A673 (cell line): Measurements from ENCODE around the gene MCM3. TPM values are rescaled to one million over a fixed set of nuclear protein-coding genes. Genes with fewer than 3 reads are reported as not detected.

Source experiments
- BruUV-seq: library from RNA; stranded (reverse); fragments of 400-500 nt; replicated peaks from 2 replicates; lab custom pipeline; 2021; lab: Mats Ljungman, UMichigan
- CTCF ChIA-PET: fragments of 300-600 bp; sonication (Branson Sonifier 250); formaldehyde crosslinking; loops from one replicate; lab custom pipeline; 2022; ENCODE audit warnings: antibody characterized with exemption; lab: Charles Lee
- POLR2A ChIA-PET: fragments of 300-600 bp; sonication (Branson Sonifier 250); formaldehyde crosslinking; loops from one replicate; lab custom pipeline; 2022; ENCODE audit warnings: antibody characterized with exemption; ENCODE audit not compliant: low non-redundant PET; lab: Charles Lee
- DNase-seq: peaks from one replicate; pipeline ENCODE4 v3.0.0-alpha.2; 2015; ENCODE audit warnings: low spot score
- H3K27ac ChIP-seq: fragments of 200-600 bp; sonication (generic); 2 replicates; pipeline ENCODE4 v1.5.1; 2016; ENCODE audit warnings: mixed run types, low read depth, mild to moderate bottlenecking, mixed read lengths, antibody characterized with exemption, low read length; ENCODE audit not compliant: poor library complexity, severe bottlenecking
- H3K27me3 ChIP-seq: fragments of 200-600 bp; sonication (generic); replicated peaks from 2 replicates; pipeline ENCODE4 v1.6.1; 2017; ENCODE audit warnings: mixed run types, low read depth, mild to moderate bottlenecking, mixed read lengths, antibody characterized with exemption, low read length; ENCODE audit not compliant: insufficient read depth, poor library complexity
- H3K36me3 ChIP-seq: fragments of 200-600 bp; sonication (generic); 2 replicates; pipeline ENCODE4 v1.6.1; 2016; ENCODE audit warnings: mixed run types, mild to moderate bottlenecking, mixed read lengths, antibody characterized with exemption, low read length; ENCODE audit not compliant: insufficient read depth, poor library complexity, severe bottlenecking
- H3K4me1 ChIP-seq: fragments of 200-600 bp; sonication (generic); 2 replicates; pipeline ENCODE4 v1.6.1; 2017; ENCODE audit warnings: mixed run types, mild to moderate bottlenecking, mixed read lengths, antibody characterized with exemption, low read length; ENCODE audit not compliant: insufficient read depth, poor library complexity, severe bottlenecking
- H3K4me3 ChIP-seq: fragments of 200-600 bp; sonication (generic); 2 replicates; pipeline ENCODE4 v1.5.1; 2016; ENCODE audit warnings: low read depth, mixed run types, mild to moderate bottlenecking, mixed read lengths, low read length; ENCODE audit not compliant: poor library complexity, severe bottlenecking
- H3K9me3 ChIP-seq: fragments of 200-600 bp; sonication (generic); 2 replicates; pipeline ENCODE4 v1.6.1; 2016; ENCODE audit warnings: mixed run types, low read depth, mild to moderate bottlenecking, mixed read lengths, antibody characterized with exemption, low read length; ENCODE audit not compliant: poor library complexity, severe bottlenecking
- CTCF ChIP-seq: fragments of 300-800, 200-600 bp; sonication (generic); conservative IDR thresholded peaks from 2 replicates; pipeline ENCODE4 v1.5.1; 2017; ENCODE audit warnings: low read depth, mild to moderate bottlenecking, antibody characterized with exemption, low read length, moderate library complexity, mixed read lengths
- EZH2 ChIP-seq: fragments of 200-600 bp; sonication (generic); IDR thresholded peaks from 2 replicates; pipeline ENCODE4 v1.6.1; 2017; ENCODE audit warnings: borderline replicate concordance, low read depth, mild to moderate bottlenecking, mixed read lengths, antibody characterized with exemption, low read length; ENCODE audit not compliant: poor library complexity, severe bottlenecking
- intact Hi-C: fragments of 100-400 bp; cut with micrococcal nuclease; formaldehyde crosslinking; loops from one replicate; pipeline ENCODE4 v1.10.0; 2022; ENCODE audit not compliant: unreplicated experiment
- total RNA-seq: library from RNA; stranded (reverse); gene quantifications from 2 replicates; pipeline ENCODE4 v1.2.3, GENCODE V29; 2021

Gene MCM3
- total RNA-seq, 1 experiment from 2014 or later = 233 TPM

- H3K4me3 ChIP-seq = no peak overlapping the region
- intact Hi-C loops = loop anchor here (1.0 to 5.0 kb wide), 2 partner anchors 101 to 202 kb away; no protein-coding TSS in a partner anchor
- BruUV-seq = TSS peak; percentile 79
- no peaks in the 10 kb centered on the region for H3K4me1 ChIP-seq
- POLR2A ChIA-PET = no interaction called here
- H3K27ac ChIP-seq = no peak overlapping the region
- no peaks in the 10 kb centered on the region for H3K27me3 ChIP-seq
- DNase-seq = peak; percentile 79
- no peaks in the 10 kb centered on the region for H3K9me3 ChIP-seq
- TF ChIP-seq CTCF = peak; percentile 98
- no peak for TF ChIP-seq EZH2
- H3K36me3 ChIP-seq = peaks cover 82% of the 10 kb centered on the region
- CTCF ChIA-PET = interaction anchor here (1.2 to 2.5 kb wide), 2 partner anchors 100 to 200 kb away, joined by 3 to 24 read pairs; no protein-coding TSS in a partner anchor
Measured at GRCh38 chr6:52263709-52264540, 20.6 kb downstream of the MCM3 start.

GRCh38 chr6:52262620-52263344, 21.8 kb downstream of the MCM3 start:
- H3K27me3 ChIP-seq = no peaks in the 10 kb centered on the region
- ChIA-PET CTCF (interaction anchor here (0.7 to 2.5 kb wide), 3 partner anchors 99 to 199 kb away, joined by 3 to 24 read pairs (median 4); no protein-coding TSS in a partner anchor), POLR2A (no interaction called here)
- H3K36me3 ChIP-seq = peaks cover 70% of the 10 kb centered on the region
- no peak for DNase-seq
- no peak overlapping the region for H3K27ac ChIP-seq
- no peak overlapping the region for H3K4me3 ChIP-seq
- no peak for TF ChIP-seq CTCF
- TF ChIP-seq EZH2 = no peak
- no peaks in the 10 kb centered on the region for H3K9me3 ChIP-seq
- intact Hi-C loops = loop anchor here (1.0 to 5.0 kb wide), 2 partner anchors 99 to 200 kb away; no protein-coding TSS in a partner anchor
- H3K4me1 ChIP-seq = no peaks in the 10 kb centered on the region
- BruUV-seq = no TSS peak

GRCh38 chr6:52261229-52261628, 23.3 kb downstream of the MCM3 start:
- DNase-seq = no peak
- ChIA-PET POLR2A (interaction anchor here (0.7 kb wide), 1 partner anchor 14 kb away, joined by 4 read pairs; no protein-coding TSS in a partner anchor), CTCF (no interaction called here)
- Histone ChIP-seq H3K27ac (no peak overlapping the region), H3K27me3 (no peaks in the 10 kb centered on the region), H3K4me1 (no peaks in the 10 kb centered on the region), H3K36me3 (peaks cover 56% of the 10 kb centered on the region), H3K9me3 (no peaks in the 10 kb centered on the region), H3K4me3 (no peak overlapping the region)
- intact Hi-C loops = loop anchor here (5.0 kb wide), 1 partner anchor 199 kb away; no protein-coding TSS in a partner anchor
- no TSS peak for BruUV-seq
- no peak for TF ChIP-seq CTCF
- TF ChIP-seq EZH2 = no peak
